Activated T-helper 1 cell treated with anti-CD3 and anti-CD28 coated beads, Interleukin-12 subunit alpha, Interleukin-12 subunit beta, Interleukin-2, Interleukin-4 antibody, amounts not matched to agents 30 ng/mL and 10 ng/mL and 1 ng/mL, durations not matched to agents 14 hours and 24 hours and 36 hours (primary cell): ENCODE measurements around the gene SLITRK4. TPM values are rescaled to one million over a fixed set of nuclear protein-coding genes. Genes with fewer than 3 reads are reported as not detected.

Source experiments
- DNase-seq: peaks from one replicate; pipeline ENCODE4 v3.0.0; 2021; ENCODE audit warnings: low spot score
- H3K27ac Mint-ChIP-seq: one replicate; pipeline ENCODE4 v1.8.0; 2021; ENCODE audit warnings: mild to moderate bottlenecking, mixed read lengths
- H3K27me3 Mint-ChIP-seq: one replicate; pipeline ENCODE4 v1.8.0; 2022; ENCODE audit warnings: mild to moderate bottlenecking, moderate library complexity, mixed read lengths; ENCODE audit not compliant: insufficient read depth
- H3K36me3 Mint-ChIP-seq: one replicate; pipeline ENCODE4 v1.8.0; 2021; ENCODE audit warnings: low read depth, mixed read lengths
- H3K4me1 Mint-ChIP-seq: one replicate; pipeline ENCODE4 v1.8.0; 2021; ENCODE audit warnings: low read depth, mixed read lengths
- H3K4me3 Mint-ChIP-seq: one replicate; pipeline ENCODE4 v1.8.0; 2021; ENCODE audit warnings: mild to moderate bottlenecking, moderate library complexity, mixed read lengths
- H3K9me3 Mint-ChIP-seq: one replicate; pipeline ENCODE4 v1.8.0; 2021; ENCODE audit warnings: mixed read lengths
- intact Hi-C: fragments of 100-400 bp; cut with micrococcal nuclease; formaldehyde crosslinking; loops from one replicate; pipeline ENCODE4 v1.15.1; 2024
- total RNA-seq: library from RNA; stranded (reverse); gene quantifications from 2 replicates; pipeline ENCODE4 v1.2.3, GENCODE V29; 2022

Gene SLITRK4
- total RNA-seq, 1 donor from 2014 or later = not detected

- Mint-ChIP-seq H3K4me1 (peaks cover 5% of the 10 kb centered on the region), H3K36me3 (peaks cover 2% of the 10 kb centered on the region), H3K9me3 (no peaks in the 10 kb centered on the region), H3K4me3 (peak overlapping the region; percentile 39), H3K27me3 (peaks cover 8% of the 10 kb centered on the region), H3K27ac (peak overlapping the region; percentile 63)
- intact Hi-C loops = no loop called here
- DNase-seq = no peak
These were observed 3.1 kb downstream of the SLITRK4 start for GRCh38 chrX:143632625-143633410.

GRCh38 chrX:143623657-143624056, 12.2 kb downstream of the SLITRK4 start:
- no peak overlapping the region for H3K4me3 Mint-ChIP-seq
- no peak overlapping the region for H3K27ac Mint-ChIP-seq
- no peaks in the 10 kb centered on the region for H3K9me3 Mint-ChIP-seq
- no peaks in the 10 kb centered on the region for H3K36me3 Mint-ChIP-seq
- intact Hi-C loops = no loop called here
- H3K4me1 Mint-ChIP-seq = no peaks in the 10 kb centered on the region
- H3K27me3 Mint-ChIP-seq = no peaks in the 10 kb centered on the region
- no peak for DNase-seq

GRCh38 chrX:143621276-143621675, 14.6 kb downstream of the SLITRK4 start:
- H3K36me3 Mint-ChIP-seq = no peaks in the 10 kb centered on the region
- H3K4me3 Mint-ChIP-seq = no peak overlapping the region
- H3K9me3 Mint-ChIP-seq = no peaks in the 10 kb centered on the region
- no peak for DNase-seq
- no peak overlapping the region for H3K27ac Mint-ChIP-seq
- H3K4me1 Mint-ChIP-seq = no peaks in the 10 kb centered on the region
- no peaks in the 10 kb centered on the region for H3K27me3 Mint-ChIP-seq
- intact Hi-C loops = no loop called here

GRCh38 chrX:143615851-143616250, 20.1 kb downstream of the SLITRK4 start:
- no peaks in the 10 kb centered on the region for H3K4me1 Mint-ChIP-seq
- intact Hi-C loops = no loop called here
- no peak overlapping the region for H3K27ac Mint-ChIP-seq
- DNase-seq = no peak
- peaks cover 6% of the 10 kb centered on the region for H3K9me3 Mint-ChIP-seq
- H3K27me3 Mint-ChIP-seq = no peaks in the 10 kb centered on the region
- H3K4me3 Mint-ChIP-seq = no peak overlapping the region
- no peaks in the 10 kb centered on the region for H3K36me3 Mint-ChIP-seq

GRCh38 chrX:143601809-143602208, 34.1 kb downstream of the SLITRK4 start:
- no peak overlapping the region for H3K4me3 Mint-ChIP-seq
- H3K27ac Mint-ChIP-seq = no peak overlapping the region
- no peaks in the 10 kb centered on the region for H3K9me3 Mint-ChIP-seq
- no peaks in the 10 kb centered on the region for H3K27me3 Mint-ChIP-seq
- H3K4me1 Mint-ChIP-seq = no peaks in the 10 kb centered on the region
- no peak for DNase-seq
- H3K36me3 Mint-ChIP-seq = no peaks in the 10 kb centered on the region
- intact Hi-C loops = no loop called here

- H3K9me3 Mint-ChIP-seq = peaks cover 7% of the 10 kb centered on the region
- no peaks in the 10 kb centered on the region for H3K36me3 Mint-ChIP-seq
- intact Hi-C loops = no loop called here
- H3K4me1 Mint-ChIP-seq = no peaks in the 10 kb centered on the region
- H3K27ac Mint-ChIP-seq = no peak overlapping the region
- no peak overlapping the region for H3K4me3 Mint-ChIP-seq
- H3K27me3 Mint-ChIP-seq = no peaks in the 10 kb centered on the region
- DNase-seq = no peak
These were observed 54.7 kb downstream of the SLITRK4 start for GRCh38 chrX:143581240-143581639.

- Mint-ChIP-seq H3K27ac (no peak overlapping the region), H3K4me3 (no peak overlapping the region), H3K9me3 (peaks cover 7% of the 10 kb centered on the region), H3K36me3 (no peaks in the 10 kb centered on the region), H3K27me3 (no peaks in the 10 kb centered on the region), H3K4me1 (no peaks in the 10 kb centered on the region)
- intact Hi-C loops = no loop called here
- no peak for DNase-seq
These were observed 55.6 kb downstream of the SLITRK4 start for GRCh38 chrX:143580266-143580665.

Other genes starting within 250 kb of the SLITRK4 start
- gene SPANXN3, start 118.6 kb downstream of the SLITRK4 start, total RNA-seq = not detected in 2 replicates
- not detected in 2 replicates for gene SPANXN2, start 84.7 kb upstream of the SLITRK4 start, total RNA-seq
- not detected in 2 replicates for gene UBE2NL, start 248.0 kb upstream of the SLITRK4 start, total RNA-seq